Measurements from ENCODE around the gene ALMS1.

Gene ALMS1

DNA sequence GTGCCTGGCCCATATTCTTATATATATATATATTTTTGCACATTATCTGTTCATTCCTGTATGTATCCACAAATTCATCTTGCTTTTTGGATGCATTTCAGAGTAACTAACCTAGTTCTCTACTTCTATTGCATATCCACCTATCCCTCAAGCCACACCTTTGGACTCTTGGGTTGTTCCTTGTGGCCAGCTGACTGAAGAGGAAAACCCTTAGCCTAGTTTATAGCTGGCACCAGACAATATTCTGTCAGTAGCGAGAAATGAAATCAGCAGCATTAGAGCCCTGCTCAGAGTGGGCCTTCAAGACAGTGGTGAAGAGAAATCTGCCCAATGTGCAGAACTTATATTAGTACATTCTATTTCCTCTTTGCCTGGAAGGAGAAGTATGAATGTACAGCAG, 19.6 kb upstream of the ALMS1 start:
- no peaks in the 10 kb centered on the region for H3K9me2 ChIP-seq (replicated peaks; ENCODE audit: insufficient read depth, low read length)
- H3K4me2 ChIP-seq (ENCODE audit: low read depth, low read length): no peak overlapping the region
- TF ChIP-seq EZH2phosphoT487 (IDR thresholded peaks at IDR 0.05; ENCODE audit: low read length) (no peak), EZH2 (optimal IDR thresholded peaks at IDR 0.05; ENCODE audit: low read depth, low read length) (no peak), CTCF (IDR thresholded peaks at IDR 0.05; ENCODE audit: low read length) (no peak)
- H2AFZ ChIP-seq (ENCODE audit: low read length): no peak overlapping the region
- H3K9ac ChIP-seq (ENCODE audit: low read length): no peak overlapping the region
- H3K27me3 ChIP-seq (replicated peaks; ENCODE audit: insufficient read depth, low read length): no peaks in the 10 kb centered on the region
- H3K79me2 ChIP-seq (ENCODE audit: low read length): no peaks in the 10 kb centered on the region
- H3K4me1 ChIP-seq (ENCODE audit: low read length): no peaks in the 10 kb centered on the region
- H4K20me1 ChIP-seq (ENCODE audit: insufficient read depth, low read length): no peaks in the 10 kb centered on the region
- H3K4me3 ChIP-seq (ENCODE audit: low read length): no peak overlapping the region
- H3F3A ChIP-seq (ENCODE audit: insufficient read depth, low read length): no peaks in the 10 kb centered on the region
- no peaks in the 10 kb centered on the region for H3K9me3 ChIP-seq (replicated peaks; ENCODE audit: insufficient read depth, low read length)
- H3K36me3 ChIP-seq (replicated peaks; ENCODE audit: insufficient read depth, low read length): no peaks in the 10 kb centered on the region
- no peak overlapping the region for H3K27ac ChIP-seq (ENCODE audit: low read length)
- DNase-seq: no peak

GRCh38 chr2:73368781-73369180, 16.9 kb upstream of the ALMS1 start:
- Histone ChIP-seq H3K9me3 (replicated peaks; ENCODE audit: insufficient read depth, low read length) (no peaks in the 10 kb centered on the region), H3K27ac (ENCODE audit: low read length) (no peak overlapping the region), H3K79me2 (ENCODE audit: low read length) (no peaks in the 10 kb centered on the region), H4K20me1 (ENCODE audit: insufficient read depth, low read length) (no peaks in the 10 kb centered on the region), H3K9ac (ENCODE audit: low read length) (no peak overlapping the region), H3K4me2 (ENCODE audit: low read depth, low read length) (no peak overlapping the region), H3F3A (ENCODE audit: insufficient read depth, low read length) (no peaks in the 10 kb centered on the region), H3K4me1 (ENCODE audit: low read length) (no peaks in the 10 kb centered on the region), H3K36me3 (replicated peaks; ENCODE audit: insufficient read depth, low read length) (no peaks in the 10 kb centered on the region), H3K4me3 (ENCODE audit: low read length) (no peak overlapping the region), H2AFZ (ENCODE audit: low read length) (no peak overlapping the region), H3K27me3 (replicated peaks; ENCODE audit: insufficient read depth, low read length) (no peaks in the 10 kb centered on the region), H3K9me2 (replicated peaks; ENCODE audit: insufficient read depth, low read length) (no peaks in the 10 kb centered on the region)
- TF ChIP-seq CTCF (IDR thresholded peaks at IDR 0.05; ENCODE audit: low read length) (no peak), EZH2 (optimal IDR thresholded peaks at IDR 0.05; ENCODE audit: low read depth, low read length) (no peak), EZH2phosphoT487 (IDR thresholded peaks at IDR 0.05; ENCODE audit: low read length) (no peak)
- no peak for DNase-seq

GRCh38 chr2:73370348-73370747, 15.3 kb upstream of the ALMS1 start:
- no peak for TF ChIP-seq EZH2 (optimal IDR thresholded peaks at IDR 0.05; ENCODE audit: low read depth, low read length)
- no peak for TF ChIP-seq CTCF (IDR thresholded peaks at IDR 0.05; ENCODE audit: low read length)
- TF ChIP-seq EZH2phosphoT487 (IDR thresholded peaks at IDR 0.05; ENCODE audit: low read length): no peak

More at GRCh38 chr2:73370348-73370747, 15.3 kb upstream of the ALMS1 start:
- H3K27ac ChIP-seq (ENCODE audit: low read length): no peak overlapping the region
- H3F3A ChIP-seq (ENCODE audit: insufficient read depth, low read length): no peaks in the 10 kb centered on the region
- H4K20me1 ChIP-seq (ENCODE audit: insufficient read depth, low read length): no peaks in the 10 kb centered on the region
- no peak for DNase-seq
- H3K9ac ChIP-seq (ENCODE audit: low read length): no peak overlapping the region
- H3K4me1 ChIP-seq (ENCODE audit: low read length): no peaks in the 10 kb centered on the region
- H3K79me2 ChIP-seq (ENCODE audit: low read length): no peaks in the 10 kb centered on the region
- no peaks in the 10 kb centered on the region for H3K36me3 ChIP-seq (replicated peaks; ENCODE audit: insufficient read depth, low read length)
- no peaks in the 10 kb centered on the region for H3K9me3 ChIP-seq (replicated peaks; ENCODE audit: insufficient read depth, low read length)
- H3K9me2 ChIP-seq (replicated peaks; ENCODE audit: insufficient read depth, low read length): no peaks in the 10 kb centered on the region
- no peaks in the 10 kb centered on the region for H3K27me3 ChIP-seq (replicated peaks; ENCODE audit: insufficient read depth, low read length)
- H2AFZ ChIP-seq (ENCODE audit: low read length): no peak overlapping the region
- no peak overlapping the region for H3K4me3 ChIP-seq (ENCODE audit: low read length)
- no peak overlapping the region for H3K4me2 ChIP-seq (ENCODE audit: low read depth, low read length)
